Esophagus muscularis mucosa (tissue), 3 donors: Measurements from ENCODE around the gene ITGA2B.

Experiments
- EP300 ChIP-seq: sonication (generic); formaldehyde crosslinking; IDR thresholded peaks from one replicate; pipeline ENCODE4 v1.6.1; 2017; ENCODE audit warnings: antibody characterized with exemption
- POLR2AphosphoS5 ChIP-seq, 2 donors: sonication (generic); formaldehyde crosslinking; IDR thresholded peaks; one replicate each; pipeline ENCODE4 v1.6.1; 2017; ENCODE audit warnings: antibody characterized with exemption in 2 of 2

GRCh38 chr17:44359458-44360143, 29.8 kb downstream of the ITGA2B start:
- TF ChIP-seq POLR2AphosphoS5 (IDR thresholded peaks at IDR 0.05) = no peak
- no peak for TF ChIP-seq EP300
